ENCODE measurements around the gene MRPL38.
"Not testable (repeated sequence)": the region's sequence is repeated elsewhere in the genome, so short reads cannot be mapped to it uniquely, and the experiment has no call there.

The MRPL38 gene

GRCh38 chr17:75896415-75897159 is 8.1 kb downstream of the MRPL38 start, which contains the start of gene TRIM65:
TSS of gene TRIM65 (minus strand) at chr17:75896951. CDS start at chr17:75896937, 14 bp downstream.
- DNase-seq (ENCODE audit: low spot score) = peak; percentile 84

GRCh38 chr17:75895370-75896155 is 9.1 kb downstream of the MRPL38 start:
- DNase-seq (ENCODE audit: low spot score) = no peak

DNA sequence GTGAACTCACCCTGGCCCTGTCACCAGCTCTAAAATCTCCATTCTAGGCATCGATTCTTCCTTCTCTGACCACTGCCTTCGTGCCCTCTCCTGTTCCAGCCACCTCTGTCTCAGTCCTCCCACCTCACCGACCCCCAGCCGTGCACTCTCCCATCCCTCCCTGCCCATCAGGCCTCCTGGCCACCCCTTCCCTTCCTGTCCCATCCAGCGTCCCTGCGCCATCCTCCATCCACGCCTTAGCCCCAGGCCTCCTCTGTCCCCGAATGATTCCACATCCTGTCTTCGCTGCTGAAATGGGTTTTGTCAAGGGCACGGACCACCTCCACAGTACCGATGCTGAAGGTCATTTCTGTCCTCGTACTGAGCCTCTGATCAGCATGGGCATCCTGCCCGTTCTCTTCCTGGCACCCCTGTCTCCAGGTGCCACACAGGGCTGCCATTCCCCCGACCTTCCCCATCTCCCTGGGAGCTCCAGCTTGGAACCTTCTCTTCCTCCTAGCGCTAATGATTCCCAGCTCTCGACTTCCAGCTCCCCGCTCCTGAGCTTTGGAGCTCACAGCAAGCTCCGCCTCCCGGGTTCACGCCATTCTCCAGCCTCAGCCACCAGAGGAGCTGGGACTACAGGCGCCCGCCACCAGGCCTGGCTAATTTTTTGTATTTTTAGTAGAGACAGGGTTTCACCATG is 10.5 kb downstream of the MRPL38 start:
- DNase-seq (ENCODE audit: low spot score) = no peak

DNA sequence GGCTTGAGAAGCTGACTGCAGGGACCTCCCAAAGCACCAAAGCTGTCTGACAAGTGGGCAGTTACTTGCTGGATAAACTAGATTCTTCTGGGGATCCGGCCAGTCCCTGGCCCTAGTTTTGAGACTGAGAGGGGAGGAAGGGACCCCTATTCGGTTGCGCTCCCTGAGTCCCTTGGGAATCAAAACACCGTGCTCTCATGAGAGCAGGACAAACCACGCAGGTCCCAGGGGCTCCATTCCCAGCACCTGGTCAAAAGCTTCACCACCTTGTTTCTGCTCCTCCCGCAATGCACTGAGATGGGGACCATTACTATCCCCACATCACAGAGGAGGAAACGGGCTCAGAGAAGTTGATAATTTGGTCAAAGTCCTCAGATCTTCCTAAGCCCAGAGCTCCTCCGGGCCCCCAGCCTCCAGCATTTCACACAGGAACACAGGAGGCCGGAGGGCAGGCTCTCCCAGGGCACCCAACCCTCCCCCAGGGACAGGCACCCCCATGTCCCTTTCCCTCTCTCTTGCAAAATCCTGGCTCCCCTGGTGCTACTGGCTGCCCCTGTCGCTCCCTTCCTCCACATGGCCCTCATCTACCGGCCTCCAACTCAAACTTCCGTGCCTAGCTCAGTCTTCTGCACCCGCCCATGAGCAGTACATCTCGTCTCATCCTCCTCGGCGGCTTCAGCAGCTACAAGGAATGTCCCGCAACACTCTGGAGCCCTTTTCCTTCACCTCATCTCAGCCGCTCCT is 11.2 kb downstream of the MRPL38 start:
- no peak for DNase-seq (ENCODE audit: low spot score)

- DNase-seq (ENCODE audit: low spot score) = no peak
Measured at GRCh38 chr17:75892556-75893224, 12.0 kb downstream of the MRPL38 start.

- no peak for DNase-seq (ENCODE audit: low spot score)
Measured at GRCh38 chr17:75891605-75892555, 12.8 kb downstream of the MRPL38 start.

- no peak for DNase-seq (ENCODE audit: low spot score)
Measured at GRCh38 chr17:75891022-75891604, 13.6 kb downstream of the MRPL38 start.

DNA sequence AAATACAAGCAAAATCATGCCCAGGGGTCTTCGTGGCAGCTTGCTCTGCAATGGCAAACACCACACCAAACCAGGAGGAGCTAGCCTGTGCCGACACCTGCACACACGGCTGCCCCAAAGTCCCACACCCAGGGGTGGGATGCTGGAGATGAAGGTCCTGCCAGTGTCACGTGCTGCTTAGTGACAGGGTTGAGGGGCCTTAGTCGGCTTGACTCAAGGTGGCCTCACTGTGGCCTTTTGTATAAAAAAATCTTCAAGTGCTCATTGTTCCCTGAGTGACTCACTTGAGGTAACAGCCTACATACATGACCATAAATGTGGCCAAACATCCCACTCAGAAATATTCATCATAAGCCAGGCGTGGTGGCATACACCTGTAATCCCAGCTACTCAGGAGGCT is 15.2 kb downstream of the MRPL38 start:
- no peak for DNase-seq (ENCODE audit: low spot score)

DNA sequence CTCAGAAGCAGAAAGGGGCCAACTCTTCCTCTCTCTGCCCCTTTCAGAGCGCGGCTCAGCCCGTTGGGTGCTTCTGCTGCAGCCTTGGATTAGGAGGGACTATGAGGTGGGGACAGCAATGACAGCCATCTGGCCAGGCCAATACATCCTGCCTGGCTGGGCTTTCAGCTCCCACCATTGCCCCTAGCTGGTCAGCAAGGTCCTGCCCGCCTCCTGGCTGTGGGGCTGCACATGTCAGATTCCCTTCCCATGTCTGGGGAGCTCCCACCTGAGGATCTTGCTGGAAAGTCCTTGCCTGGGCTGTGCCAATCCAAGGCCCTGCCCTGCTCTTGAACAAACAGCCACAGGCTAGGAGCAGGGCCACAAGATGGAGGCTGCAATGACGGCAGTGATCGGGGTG is 16.2 kb downstream of the MRPL38 start:
- no peak for DNase-seq (ENCODE audit: low spot score)

DNA sequence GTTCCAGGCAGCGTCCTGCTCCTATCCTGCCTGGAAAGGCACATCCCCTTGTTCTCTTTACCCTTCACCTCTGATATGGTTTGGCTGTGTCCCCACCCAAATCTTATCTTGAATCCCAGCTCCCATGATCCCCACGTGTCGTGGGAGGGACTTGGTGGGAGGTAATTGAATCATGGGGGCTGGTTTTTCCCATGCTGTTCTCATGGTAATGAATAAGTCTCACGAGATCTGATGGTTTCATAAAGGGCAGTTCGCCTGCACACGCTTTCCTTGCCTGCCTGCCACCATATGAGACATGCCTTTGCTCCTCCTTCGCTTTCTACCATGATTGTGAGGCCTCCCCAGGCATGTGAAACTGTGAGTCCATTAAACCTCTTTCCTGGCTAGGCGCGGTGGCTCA is 18.8 kb downstream of the MRPL38 start:
- not testable (repeated sequence) for DNase-seq (ENCODE audit: low spot score)

DNA sequence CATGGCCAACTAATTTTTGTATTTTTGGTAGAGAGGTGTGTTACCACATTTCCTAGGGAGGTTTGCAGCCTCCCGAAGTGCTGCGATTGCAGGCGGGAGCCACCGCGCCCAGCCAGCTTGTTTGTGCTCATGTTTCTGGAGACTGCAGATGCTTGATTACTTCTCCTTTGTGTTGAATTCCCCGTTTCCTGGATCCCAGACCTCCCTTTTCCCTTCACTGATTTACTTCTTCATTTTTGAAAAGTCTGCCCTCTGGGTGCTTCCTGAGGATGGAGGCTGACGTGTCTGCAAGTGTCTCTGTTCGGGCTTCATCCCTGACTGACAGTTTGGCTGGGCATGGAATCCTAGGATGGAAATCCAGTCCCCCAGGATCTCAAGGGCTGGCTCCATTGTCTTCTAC is 19.3 kb downstream of the MRPL38 start:
- no peak for DNase-seq (ENCODE audit: low spot score)

DNA sequence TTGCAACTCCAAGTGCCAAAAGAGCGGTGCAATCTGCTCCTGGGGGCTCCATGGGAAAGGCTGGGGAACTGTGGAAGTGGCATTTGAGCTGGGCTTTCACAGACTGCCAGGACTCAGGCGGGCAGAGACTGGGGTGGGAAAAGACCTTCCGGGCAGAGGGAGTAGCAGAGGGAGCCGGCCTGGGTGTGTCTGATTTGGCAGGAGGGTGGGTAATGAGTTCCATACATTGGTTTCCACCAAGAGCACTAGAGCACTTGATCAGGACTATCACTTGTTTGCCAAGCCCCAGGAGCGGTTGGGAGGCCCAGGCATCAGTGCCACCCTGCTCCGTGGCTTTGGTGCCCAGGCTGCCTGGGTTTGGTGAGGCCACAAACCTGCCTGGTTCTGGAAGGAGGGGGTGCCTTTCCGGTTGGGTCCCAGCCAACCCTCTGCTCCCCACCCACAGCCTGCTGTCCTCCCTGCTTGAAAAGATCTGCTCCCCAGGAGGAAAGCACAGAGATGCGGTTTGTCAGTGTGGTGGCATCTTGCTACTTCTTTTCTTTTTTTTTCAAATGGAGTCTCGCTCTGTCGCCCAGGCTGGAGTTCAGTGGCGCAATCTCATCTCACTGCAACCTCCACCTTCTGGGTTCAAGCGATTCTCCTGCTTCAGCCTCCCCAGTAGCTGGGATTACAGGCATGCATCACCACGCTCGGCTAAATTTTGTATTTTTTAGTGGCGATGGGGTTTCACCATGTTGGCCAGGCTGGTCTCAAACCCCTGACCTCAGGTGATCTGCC is 22.8 kb downstream of the MRPL38 start:
- DNase-seq (ENCODE audit: low spot score) = no peak

- no peak for DNase-seq (ENCODE audit: low spot score)
Measured at GRCh38 chr17:75880266-75880665, 24.4 kb downstream of the MRPL38 start.

GRCh38 chr17:75878174-75878998 is 26.3 kb downstream of the MRPL38 start, which contains the start of gene TRIM47:
TSS of gene TRIM47 (minus strand) at chr17:75878581. CDS start at chr17:75878548, 33 bp downstream.
- no peak for DNase-seq (ENCODE audit: low spot score)

GRCh38 chr17:75877752-75878173 is 26.9 kb downstream of the MRPL38 start:
- peak; percentile 75 for DNase-seq (ENCODE audit: low spot score)

GRCh38 chr17:75876938-75877751 is 27.5 kb downstream of the MRPL38 start:
- DNase-seq (ENCODE audit: low spot score) = no peak
